HG03159 (cell line): ENCODE measurements around the gene C12orf43.

Source experiments
- ATAC-seq: cut with Tn5 transposase; IDR thresholded peaks from one replicate; pipeline ENCODE4 v1.9.1; 2021; ENCODE audit warnings: mild to moderate bottlenecking, moderate library complexity; ENCODE audit not compliant: unreplicated experiment

Gene C12orf43

DNA sequence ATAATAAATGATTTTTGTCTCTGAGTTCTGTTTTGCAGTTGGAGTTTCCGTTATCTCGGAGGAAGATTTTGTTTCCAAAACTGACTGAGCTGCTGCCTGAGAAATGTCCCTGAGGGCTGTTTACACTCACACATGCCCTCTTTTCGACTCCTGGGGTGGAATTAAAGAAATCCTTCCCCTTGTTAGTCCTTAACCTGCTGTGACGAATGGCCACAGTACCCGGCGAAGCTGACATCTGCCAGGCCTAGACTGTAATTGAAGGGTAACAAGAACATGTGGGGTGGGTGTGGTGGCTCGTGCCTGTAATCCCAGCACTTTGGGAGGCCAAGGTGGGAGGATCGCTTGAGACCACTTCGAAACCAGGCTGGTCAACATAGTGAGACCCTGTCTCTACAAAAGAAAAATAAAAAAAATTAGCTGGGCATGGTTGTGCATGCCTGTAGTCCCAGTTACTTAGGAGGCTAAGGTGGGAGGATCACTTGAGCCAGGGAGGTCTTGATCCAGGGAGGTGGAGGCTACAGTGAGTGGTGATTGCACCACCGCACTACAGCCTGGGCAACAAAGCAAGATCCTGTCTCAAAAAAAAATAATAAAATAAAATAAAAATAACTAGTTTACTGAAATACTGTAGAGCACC is 14.4 kb upstream of the C12orf43 start:
- ATAC-seq, result no peak

DNA sequence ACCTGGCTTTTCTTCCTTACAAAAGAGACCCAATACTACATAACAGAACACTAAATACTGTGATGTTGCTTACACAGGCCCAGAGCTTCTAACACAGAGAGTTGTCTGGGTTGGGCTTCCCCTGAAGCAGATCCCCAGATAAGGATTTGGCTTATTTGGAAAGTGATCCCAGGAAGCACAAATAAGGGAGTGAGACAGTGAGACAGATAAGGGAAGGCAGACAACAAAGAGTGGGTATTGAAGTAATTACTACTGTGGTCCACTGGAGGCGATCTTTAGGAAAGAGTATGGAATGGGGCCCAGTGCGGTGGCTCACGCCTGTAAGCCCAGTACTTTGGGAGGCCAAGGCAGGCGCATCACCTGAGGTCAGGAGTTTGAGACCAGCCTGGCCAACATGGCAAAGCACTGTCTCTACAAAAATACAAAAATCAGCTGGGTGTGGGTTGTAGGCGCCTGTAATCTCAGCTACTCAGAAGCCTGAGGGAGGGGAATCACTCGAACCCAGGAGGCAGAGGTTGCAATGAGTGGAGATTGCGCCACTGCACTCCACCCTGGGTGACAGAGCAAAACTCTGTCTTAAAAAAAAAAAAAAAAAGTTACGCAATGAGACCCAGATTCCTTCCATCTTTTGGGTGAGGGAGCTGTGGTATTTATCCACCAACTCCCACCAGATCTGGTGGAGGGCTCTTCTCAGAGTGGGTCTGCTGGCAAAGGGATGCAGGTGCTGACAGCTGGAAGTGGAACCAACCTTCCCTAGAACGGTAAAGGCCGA is 10.2 kb upstream of the C12orf43 start:
- no peak for ATAC-seq

DNA sequence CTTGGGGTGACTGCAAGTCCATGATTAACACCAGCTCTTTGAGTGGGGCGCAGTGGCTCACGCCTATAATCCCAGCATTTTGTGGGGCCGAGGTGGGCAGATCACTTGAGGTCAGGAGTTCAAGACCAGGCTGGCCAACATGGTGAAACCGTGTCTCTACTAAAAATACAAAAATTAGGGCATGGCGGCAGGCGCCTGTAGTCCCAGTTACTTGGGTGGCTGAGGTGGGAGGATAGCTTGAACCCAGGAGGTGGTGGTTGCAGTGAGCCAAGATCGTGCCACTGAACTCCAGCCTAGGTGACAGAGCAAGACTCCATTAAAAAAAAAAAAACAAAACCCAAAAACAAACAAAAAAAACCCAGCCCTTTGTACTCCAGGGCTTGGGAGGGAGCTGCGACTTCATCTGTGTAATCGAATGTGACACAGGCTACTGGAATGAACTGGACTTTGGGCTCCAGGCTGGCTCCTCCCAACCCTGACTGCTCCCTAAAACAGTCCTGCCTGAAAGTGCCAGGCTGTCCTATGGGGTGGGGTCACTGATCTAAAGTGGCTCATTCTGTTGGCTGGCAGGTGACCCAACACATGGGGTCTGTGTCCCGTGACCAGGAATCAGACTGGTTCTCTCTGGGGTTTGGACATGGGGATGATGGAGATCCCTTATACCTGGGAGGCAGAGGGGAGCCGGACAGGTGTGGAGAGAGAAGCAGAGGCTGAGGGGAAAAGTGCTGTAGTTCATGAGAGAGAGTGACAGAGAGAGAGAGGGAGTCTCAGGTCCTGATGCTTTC is 9.3 kb upstream of the C12orf43 start:
- ATAC-seq, result no peak

GRCh38 chr12:121023799-121024198 is 7.5 kb upstream of the C12orf43 start:
- ATAC-seq, result no peak

DNA sequence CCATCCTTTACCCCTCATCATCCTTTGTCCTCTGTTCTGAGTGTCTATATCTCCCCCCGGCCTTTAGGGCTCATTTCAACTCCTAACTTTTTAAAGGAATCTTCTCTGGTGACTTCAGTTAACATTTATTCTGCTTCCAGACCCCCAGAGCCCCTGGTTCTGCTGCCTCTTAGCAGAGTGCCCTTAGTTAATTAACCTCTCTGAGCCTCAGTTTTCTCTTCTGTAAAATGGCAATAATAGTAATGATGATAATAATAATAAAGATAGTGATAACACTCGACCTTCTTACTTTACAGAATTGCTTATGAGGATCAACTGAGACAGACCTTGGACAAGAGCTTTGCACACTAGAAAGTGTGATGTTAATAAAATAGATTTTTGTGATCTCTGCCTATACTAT is 6.4 kb upstream of the C12orf43 start:
- ATAC-seq, result no peak

- no peak for ATAC-seq
These were observed 5.5 kb upstream of the C12orf43 start for GRCh38 chr12:121021754-121022153.

DNA sequence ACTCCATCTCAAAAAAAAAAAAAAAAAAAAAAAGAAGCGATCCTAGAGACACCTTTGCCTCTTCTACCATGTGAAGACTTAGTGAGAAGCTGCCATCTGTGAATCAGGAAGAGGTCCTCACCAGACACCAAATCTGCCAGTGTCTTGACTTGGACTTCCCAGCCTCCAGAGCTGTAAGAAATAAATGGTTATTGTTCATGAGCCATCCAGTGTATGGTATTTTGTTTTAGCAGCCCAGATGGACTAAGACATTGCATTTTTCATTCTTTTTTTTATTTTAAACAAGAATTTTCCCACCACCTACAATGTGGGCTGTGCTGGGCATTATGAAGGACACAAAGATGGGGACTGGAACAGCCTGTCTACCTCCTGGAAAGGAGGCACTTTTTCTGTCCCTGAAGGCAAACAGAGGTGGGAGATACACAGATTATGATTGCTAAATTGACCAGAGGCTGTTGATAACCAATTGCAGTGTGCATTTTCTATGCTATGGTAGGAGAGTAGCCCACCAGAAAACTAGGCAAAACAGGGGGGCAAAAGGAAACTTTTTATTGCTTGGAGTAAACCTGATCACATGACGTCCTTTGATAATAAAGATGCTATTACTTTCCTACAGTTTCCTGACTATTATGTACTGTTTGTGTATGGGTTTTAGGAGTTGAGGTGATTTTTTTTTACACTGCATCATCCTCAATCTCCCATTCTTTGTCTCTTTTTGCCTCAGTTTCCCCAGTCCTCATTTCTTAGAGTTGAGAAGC is 2.8 kb upstream of the C12orf43 start:
- no peak for ATAC-seq

DNA sequence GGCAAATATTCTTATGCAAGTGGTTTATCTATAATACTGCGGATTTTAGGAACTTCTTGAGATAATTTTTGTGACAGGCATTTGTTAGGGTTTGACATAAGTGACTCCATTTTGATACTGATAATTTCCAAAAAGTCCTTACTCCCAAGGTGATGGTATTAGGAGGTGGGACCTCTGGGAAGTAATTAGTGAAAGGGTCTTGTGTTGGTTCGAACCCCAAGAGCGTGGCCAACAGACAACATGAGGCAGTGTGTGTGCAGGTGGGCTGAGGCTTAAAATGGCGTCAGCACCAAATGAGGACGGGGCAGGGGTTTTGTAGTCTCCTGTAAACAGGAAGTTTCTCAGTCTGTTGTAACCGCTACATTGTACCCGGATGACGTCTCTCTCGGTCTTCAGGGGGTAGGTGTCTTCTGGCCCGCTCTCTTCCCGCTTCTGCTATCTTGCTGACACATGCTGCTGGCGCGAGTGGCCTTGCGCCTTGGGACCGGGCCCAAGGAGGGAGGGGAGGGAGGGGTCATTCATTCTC is 1.7 kb upstream of the C12orf43 start:
- no peak for ATAC-seq

GRCh38 chr12:121013715-121014114 is 2.6 kb downstream of the C12orf43 start:
- no peak for ATAC-seq

DNA sequence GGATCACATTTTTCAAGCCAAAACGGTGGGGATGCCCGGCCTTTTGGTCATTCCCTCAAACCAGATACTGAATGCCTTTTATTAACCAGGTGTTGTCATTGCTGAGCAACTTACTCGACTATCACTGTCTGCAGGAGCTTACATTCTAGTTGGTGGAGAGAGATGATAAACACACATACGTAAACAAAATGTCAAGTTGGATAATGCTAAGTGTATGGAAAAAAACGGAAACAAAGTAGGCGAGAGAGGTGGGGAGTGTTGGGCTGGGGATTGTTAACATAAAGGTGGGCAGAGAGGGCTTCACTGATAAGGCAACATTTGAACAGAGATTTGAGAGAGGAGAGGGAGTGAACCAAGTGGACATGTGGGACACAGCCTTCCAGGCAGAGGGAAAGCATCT is 4.5 kb downstream of the C12orf43 start:
- ATAC-seq, result no peak

DNA sequence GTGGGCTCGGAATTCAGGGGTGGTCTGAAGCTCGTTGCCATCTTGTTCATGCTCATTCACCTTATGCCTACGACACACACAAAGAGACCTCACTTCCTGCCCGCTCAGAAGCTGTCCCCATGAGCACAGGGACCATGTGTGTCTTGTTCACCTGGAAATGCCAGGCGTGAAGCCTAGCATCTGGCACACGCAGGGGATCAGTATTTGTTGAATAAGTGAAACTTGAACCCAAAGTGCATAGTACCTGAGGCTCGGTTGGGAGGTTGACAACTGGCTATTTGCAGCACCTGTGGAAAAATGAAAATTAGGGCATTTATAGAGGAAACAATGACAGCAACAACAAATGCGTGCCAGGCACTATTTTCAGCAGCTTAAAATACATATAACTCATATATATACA is 5.4 kb downstream of the C12orf43 start:
- ATAC-seq, result no peak

DNA sequence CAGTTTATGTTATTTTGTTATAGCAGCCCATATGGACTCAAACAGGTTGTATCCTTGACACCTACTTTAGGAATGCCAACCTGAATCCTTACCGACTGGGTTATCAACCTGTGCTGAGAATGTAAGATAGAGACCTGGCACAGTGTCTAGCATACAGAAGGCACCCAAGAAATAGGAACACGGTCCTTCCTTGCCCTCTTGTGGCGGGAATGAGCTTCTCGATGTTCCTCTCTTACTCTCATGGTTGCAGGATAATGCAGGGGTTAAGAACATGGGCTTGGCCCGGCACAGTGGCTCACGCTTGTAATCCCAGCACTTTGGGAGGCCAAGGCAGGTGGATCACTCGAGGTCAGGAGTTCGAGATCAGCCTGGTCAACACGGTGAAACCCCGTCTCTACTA is 6.5 kb downstream of the C12orf43 start:
- ATAC-seq, result no peak

GRCh38 chr12:121008347-121009098 is 7.8 kb downstream of the C12orf43 start:
- ATAC-seq, result no peak

DNA sequence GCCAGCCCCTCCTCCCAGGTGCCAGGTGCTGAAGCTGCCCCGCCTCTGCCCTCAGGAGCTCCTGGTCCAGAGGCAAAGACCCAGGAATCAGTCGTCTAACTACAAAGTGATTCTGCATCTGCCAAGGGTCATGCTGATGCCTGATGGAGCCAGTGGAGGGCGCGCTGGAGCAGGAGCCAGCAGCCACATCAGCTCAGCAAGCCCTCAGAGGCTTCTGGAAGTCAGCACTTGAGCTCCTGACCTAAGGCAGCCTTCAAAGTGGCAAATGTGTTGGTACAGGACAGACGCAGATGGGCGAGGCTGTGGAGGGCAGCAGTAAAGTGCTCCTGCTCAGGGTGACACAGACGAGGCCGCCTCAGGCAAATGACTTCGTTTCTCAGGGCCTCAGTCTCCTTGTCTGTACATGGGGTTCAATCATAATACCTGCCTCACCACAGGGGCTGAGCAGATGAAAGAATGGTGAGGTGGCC is 10.9 kb downstream of the C12orf43 start:
- no peak for ATAC-seq

DNA sequence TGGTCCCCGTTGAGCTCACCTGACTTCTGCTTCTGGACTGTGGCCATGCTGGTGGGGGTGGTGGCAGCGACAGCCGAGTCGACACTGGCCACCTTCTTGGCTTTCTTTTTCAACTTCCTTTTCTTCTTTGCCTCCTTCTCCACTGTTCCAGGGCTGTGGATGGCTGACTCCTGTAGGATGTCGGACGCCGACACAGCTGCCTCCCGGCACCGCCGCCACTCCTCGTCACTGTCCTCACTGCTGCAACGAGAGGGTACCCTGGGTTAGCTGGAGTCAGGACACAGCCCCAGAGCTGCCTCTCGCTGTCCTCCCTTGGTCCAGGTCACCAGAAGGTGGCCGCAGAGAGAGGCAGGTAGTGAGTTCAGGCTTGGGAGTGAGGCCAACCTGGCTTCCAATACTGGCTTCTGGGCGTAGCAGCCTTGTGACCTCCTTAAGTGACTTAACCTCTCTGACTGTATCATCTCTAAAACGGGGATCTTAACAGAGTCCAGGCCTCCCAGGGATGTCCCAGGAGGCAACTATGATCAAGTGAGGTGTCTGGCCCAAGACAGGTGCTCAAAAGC is 12.0 kb downstream of the C12orf43 start:
- ATAC-seq, result no peak

GRCh38 chr12:121003650-121004049 is 12.6 kb downstream of the C12orf43 start:
- ATAC-seq, result no peak

- ATAC-seq, result no peak
These were observed 14.3 kb downstream of the C12orf43 start for GRCh38 chr12:121001841-121002483.

DNA sequence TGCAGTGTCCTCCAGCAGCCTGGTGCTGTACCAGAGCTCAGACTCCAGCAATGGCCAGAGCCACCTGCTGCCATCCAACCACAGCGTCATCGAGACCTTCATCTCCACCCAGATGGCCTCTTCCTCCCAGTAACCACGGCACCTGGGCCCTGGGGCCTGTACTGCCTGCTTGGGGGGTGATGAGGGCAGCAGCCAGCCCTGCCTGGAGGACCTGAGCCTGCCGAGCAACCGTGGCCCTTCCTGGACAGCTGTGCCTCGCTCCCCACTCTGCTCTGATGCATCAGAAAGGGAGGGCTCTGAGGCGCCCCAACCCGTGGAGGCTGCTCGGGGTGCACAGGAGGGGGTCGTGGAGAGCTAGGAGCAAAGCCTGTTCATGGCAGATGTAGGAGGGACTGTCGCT is 15.2 kb downstream of the C12orf43 start:
- ATAC-seq, result no peak

DNA sequence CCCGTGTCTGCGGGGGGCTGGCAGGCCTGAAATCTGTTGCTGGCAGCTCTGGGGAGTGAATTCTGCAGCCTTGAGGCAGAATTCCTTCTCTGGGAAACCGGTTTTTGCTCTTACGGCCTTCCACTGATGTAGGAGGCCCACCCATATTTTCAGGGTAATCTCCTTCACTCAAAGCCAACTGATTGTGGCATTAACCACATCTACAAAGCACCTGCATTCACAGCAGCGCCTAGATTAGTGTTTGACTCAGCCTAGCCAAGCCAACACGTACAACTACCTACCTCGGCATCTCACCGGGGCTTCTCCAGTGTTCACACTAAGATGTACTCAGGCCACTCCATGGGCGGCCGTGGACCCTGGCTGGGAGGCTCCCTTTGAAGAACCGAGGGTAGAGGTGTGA is 15.8 kb downstream of the C12orf43 start:
- ATAC-seq, result no peak
